Endothelial cell of umbilical vein (primary cell): Measurements from ENCODE around the gene MAML2. TPM values are rescaled to one million over a fixed set of nuclear protein-coding genes. Genes with fewer than 3 reads are reported as not detected.

Experiments used
- BruUV-seq: library from RNA; stranded (reverse); fragments of 400-500 nt; replicated peaks from 2 replicates; lab custom pipeline; 2021; lab: Mats Ljungman, UMichigan
- CTCF ChIA-PET: fragments of 300-600, 350-600 bp; sonication (Branson Sonifier 250); formaldehyde crosslinking; loops from one replicate; lab custom pipeline; 2021; ENCODE audit warnings: antibody characterized with exemption, inconsistent platforms; lab: Charles Lee
- POLR2A ChIA-PET: fragments of 300-600, 350-600 bp; sonication (Branson Sonifier 250); formaldehyde crosslinking; loops from one replicate; lab custom pipeline; 2021; ENCODE audit warnings: antibody characterized with exemption, inconsistent platforms; lab: Charles Lee
- DNase-seq: peaks from one replicate; pipeline ENCODE4 v3.0.0-alpha.2; 2011; ENCODE audit warnings: low read depth, low spot score
- FAIRE-seq: peaks from 2 replicates; lab custom pipeline; 2011; peaks lifted over from hg19 to GRCh38; lab: Jason Lieb, UNC
- H2AFZ ChIP-seq: 2 replicates; pipeline ENCODE4 v1.6.0; 2012; ENCODE audit warnings: low read depth, low read length, control low read depth, inconsistent platforms
- H3K27ac ChIP-seq: 2 replicates; pipeline ENCODE4 v1.5.1; 2011; ENCODE audit warnings: low read depth, mild to moderate bottlenecking, control low read depth, low read length, moderate library complexity; ENCODE audit not compliant: insufficient read depth
- H3K27me3 ChIP-seq, 2 experiments: 2 replicates each; pipeline versions ENCODE4 v1.6.0 to v1.6.1; 2011; ENCODE audit warnings: low read length in 2 of 2, mixed read lengths in 1 of 2; ENCODE audit not compliant: control insufficient read depth in 2 of 2, insufficient read depth in 2 of 2
- H3K36me3 ChIP-seq, 2 experiments: 2 replicates in 1 of 2; 3 replicates in 1 of 2; pipeline ENCODE4 v1.5.1; 2011; ENCODE audit warnings: low read length in 2 of 2, mild to moderate bottlenecking in 1 of 2, moderate library complexity in 1 of 2; ENCODE audit not compliant: control insufficient read depth in 2 of 2, insufficient read depth in 2 of 2; ENCODE audit errors: extremely low read depth in 1 of 2
- H3K4me1 ChIP-seq: 3 replicates; pipeline ENCODE4 v1.5.1; 2011; ENCODE audit warnings: mild to moderate bottlenecking, low read length; ENCODE audit not compliant: control insufficient read depth, insufficient read depth; ENCODE audit errors: extremely low read depth
- H3K4me2 ChIP-seq: 2 replicates; pipeline ENCODE4 v1.6.1; 2011; ENCODE audit warnings: low read length, control low read depth, mixed read lengths; ENCODE audit not compliant: insufficient read depth
- H3K4me3 ChIP-seq, 3 experiments: fragments of 200-600 bp in 1 of 3; sonication (generic), shearing (Covaris generic) in 1 of 3; replicated peaks in 1 of 3; 2 replicates each; pipeline ENCODE4 v1.5.1; 2011 to 2016; ENCODE audit warnings: control low read depth in 3 of 3, low read length in 3 of 3, mild to moderate bottlenecking in 2 of 3, inconsistent platforms in 1 of 3, low read depth in 1 of 3, moderate library complexity in 1 of 3; ENCODE audit not compliant: insufficient read depth in 1 of 3
- H3K79me2 ChIP-seq: 2 replicates; pipeline ENCODE4 v1.6.0; 2012; ENCODE audit warnings: low read length, inconsistent platforms; ENCODE audit not compliant: control insufficient read depth, insufficient read depth
- H3K9ac ChIP-seq: replicated peaks from 2 replicates; pipeline ENCODE3; 2011; ENCODE audit warnings: low read length, control low read depth; ENCODE audit not compliant: insufficient read depth; ENCODE audit errors: extremely low read depth
- H3K9me1 ChIP-seq: replicated peaks from 3 replicates; pipeline ENCODE4 v1.6.0; 2011; ENCODE audit warnings: mild to moderate bottlenecking, low read length; ENCODE audit not compliant: control insufficient read depth, insufficient read depth; ENCODE audit errors: extremely low read depth
- H3K9me3 ChIP-seq: replicated peaks from 2 replicates; pipeline ENCODE4 v1.5.1; 2012; ENCODE audit warnings: low read length, inconsistent platforms; ENCODE audit not compliant: control insufficient read depth, insufficient read depth
- H4K20me1 ChIP-seq: replicated peaks from 2 replicates; pipeline ENCODE3; 2011; ENCODE audit warnings: mild to moderate bottlenecking, low read length; ENCODE audit not compliant: control insufficient read depth, insufficient read depth; ENCODE audit errors: extremely low read depth
- CTCF ChIP-seq, 2 donors: IDR thresholded peaks; 1 replicate in 1 of 2; 2 replicates in 1 of 2; pipeline ENCODE4 v1.5.1; 2011; ENCODE audit warnings: low read length in 2 of 2, mild to moderate bottlenecking in 2 of 2, moderate library complexity in 2 of 2, control low read depth in 1 of 2, inconsistent platforms in 1 of 2, low read depth in 1 of 2; ENCODE audit not compliant: insufficient read depth in 1 of 2; ENCODE audit errors: extremely low read depth in 1 of 2
- EZH2 ChIP-seq: IDR thresholded peaks from 2 replicates; pipeline ENCODE4 v1.6.1; 2012; ENCODE audit warnings: borderline replicate concordance, low read depth, mild to moderate bottlenecking, moderate library complexity, low read length, inconsistent platforms; ENCODE audit not compliant: severe bottlenecking
- FOS ChIP-seq: IDR thresholded peaks from 2 replicates; pipeline ENCODE4 v1.6.1; 2011; ENCODE audit warnings: mild to moderate bottlenecking, low read length, moderate library complexity, borderline replicate concordance; ENCODE audit not compliant: insufficient read depth
- GATA2 ChIP-seq: IDR thresholded peaks from 2 replicates; pipeline ENCODE4 v1.7.0; 2011; ENCODE audit warnings: low read depth, mild to moderate bottlenecking, moderate library complexity, mixed read lengths, low read length; ENCODE audit not compliant: insufficient read length, insufficient read depth
- JUN ChIP-seq: IDR thresholded peaks from 2 replicates; pipeline ENCODE4 v1.6.1; 2011; ENCODE audit warnings: borderline replicate concordance, low read depth; ENCODE audit not compliant: insufficient read length, insufficient read depth
- MAX ChIP-seq: IDR thresholded peaks from 2 replicates; pipeline ENCODE4 v1.6.1; 2011; ENCODE audit not compliant: insufficient read depth, insufficient read length
- MYC ChIP-seq: IDR thresholded peaks from one replicate; pipeline ENCODE4 v1.6.1; 2011; ENCODE audit warnings: mild to moderate bottlenecking, low read depth, low read length
- POLR2A ChIP-seq: IDR thresholded peaks from 2 replicates; pipeline ENCODE4 v1.6.1; 2012; ENCODE audit warnings: low read depth, mild to moderate bottlenecking, control low read depth, low read length
- POLR2AphosphoS5 ChIP-seq: IDR thresholded peaks from 2 replicates; pipeline ENCODE4 v1.6.1; 2012; ENCODE audit warnings: low read depth, mild to moderate bottlenecking, control low read depth, low read length, moderate library complexity; ENCODE audit not compliant: insufficient read depth
- dilution Hi-C: fragments of 300-500 bp; cut with MboI; formaldehyde crosslinking; loops from one replicate; pipeline ENCODE4 v1.15.0; 2019; ENCODE audit warnings: low sequenced_read_pairs; ENCODE audit not compliant: extremely low pct_ligation_motif_present
- intact Hi-C: fragments of 100-400 bp; cut with micrococcal nuclease; formaldehyde crosslinking; loops from one replicate; pipeline ENCODE4 v1.10.0; 2022
- polyA plus RNA-seq, 4 experiments: library from polyadenylated mRNA; depleted of rRNA in 3 of 4; stranded (reverse) in 3 of 4; unstranded in 1 of 4; fragments of >200 nt; gene quantifications; 2 replicates each; pipeline versions ENCODE4 v1.2.1 to v1.2.3, GENCODE V29; 2011 to 2012; ENCODE audit warnings: missing spikeins in 1 of 4
- total RNA-seq: library from RNA; stranded (reverse); gene quantifications from 2 replicates; pipeline ENCODE4 v1.2.3, GENCODE V29; 2021

MAML2 gene
- total and polyA plus RNA-seq, 2 donors (not counting 3 experiments of a cell fraction or from before 2014, with no cell fraction given): 12.4 to 16.8 TPM

- POLR2A ChIA-PET: no interaction called here
- intact Hi-C loops: no loop called here
- dilution Hi-C loops: no loop called here
These were observed 96.1 kb downstream of the MAML2 start for GRCh38 chr11:96246718-96247552.

More at GRCh38 chr11:96246718-96247552, 96.1 kb downstream of the MAML2 start:
- TF ChIP-seq GATA2: no peak
- no peak for TF ChIP-seq EZH2
- no peak for TF ChIP-seq POLR2AphosphoS5
- TF ChIP-seq JUN: no peak
- no peak for TF ChIP-seq MYC
- no peak for TF ChIP-seq POLR2A
- TF ChIP-seq CTCF (IDR thresholded peaks at IDR 0.05; ENCODE audit: extremely low read depth in 1 of 2, insufficient read depth in 1 of 2, low read depth in 1 of 2, low read length in 2 of 2): no peak
- TF ChIP-seq MAX: no peak
- no peak for TF ChIP-seq FOS
- Histone ChIP-seq H3K79me2 (peaks cover 3% of the 10 kb centered on the region), H3K9me1 (no peaks in the 10 kb centered on the region), H3K27me3 (no peaks in the 10 kb centered on the region), H3K9me3 (no peaks in the 10 kb centered on the region), H3K4me3 (no peak overlapping the region), H3K4me1 (peaks cover 19% of the 10 kb centered on the region), H4K20me1 (no peaks in the 10 kb centered on the region), H2AFZ (peak overlapping the region; percentile 21), H3K36me3 (no peaks in the 10 kb centered on the region), H3K9ac (no peak overlapping the region), H3K4me2 (no peak overlapping the region), H3K27ac (no peak overlapping the region)
- peak; percentile 8 for FAIRE-seq
- CTCF ChIA-PET: interaction anchor here (0.8 to 2.4 kb wide), 2 partner anchors 20 to 96 kb away, joined by 3 to 7 read pairs; partner anchors contain the start of gene MAML2
- peak; percentile 32 for DNase-seq
- no TSS peak for BruUV-seq
